ENCODE data around the gene PIGBOS1.

PIGBOS1 gene

DNA sequence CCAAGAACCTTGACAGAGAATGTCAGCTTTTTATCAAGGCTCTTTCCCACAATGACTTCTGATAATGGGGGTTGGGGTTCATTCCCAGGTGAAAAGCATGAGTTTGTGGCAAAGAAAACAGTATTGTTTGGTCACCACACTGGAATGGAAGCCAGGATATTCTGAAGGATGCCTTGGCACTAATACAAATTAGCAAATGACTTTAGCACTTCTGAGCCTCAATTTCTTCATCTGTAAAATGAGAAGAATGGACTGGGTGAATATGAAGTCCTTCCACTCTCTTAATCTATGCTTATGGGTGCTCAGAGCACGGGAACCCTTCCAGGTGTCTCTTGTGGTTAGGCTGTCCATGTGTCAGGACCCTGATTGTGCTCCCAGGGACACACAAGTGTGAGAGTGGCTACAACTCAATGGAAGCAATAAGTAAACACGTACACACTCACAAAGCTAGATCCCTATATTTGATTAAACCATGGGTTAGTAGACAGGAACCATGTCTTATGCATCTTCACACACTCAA, 50.7 kb downstream of the PIGBOS1 start:
- in situ Hi-C loops (cut with HindIII; ENCODE audit: low sequenced_read_pairs): no loop called here

GRCh38 chr15:55267401-55268175, 51.3 kb downstream of the PIGBOS1 start:
- in situ Hi-C loops (cut with HindIII; ENCODE audit: low sequenced_read_pairs): no loop called here

Data from endothelial cell of hepatic sinusoid (primary cell).